Effector CD4-positive, alpha-beta T cell (primary cell): ENCODE measurements around the gene HHIPL1.
"Not testable (repeated sequence)": the region's sequence is repeated elsewhere in the genome, so short reads cannot be mapped to it uniquely, and the experiment has no call there.

Experiments used
- DNase-seq: peaks from one replicate; pipeline ENCODE4 v3.0.0-alpha.2; 2020

Gene HHIPL1

GRCh38 chr14:99636487-99636886 lies 8.4 kb upstream of the HHIPL1 start:
- no peak for DNase-seq

GRCh38 chr14:99637624-99638023 lies 7.3 kb upstream of the HHIPL1 start:
- DNase-seq = no peak

GRCh38 chr14:99642771-99643170 lies 2.2 kb upstream of the HHIPL1 start:
- DNase-seq = not testable (repeated sequence)

- no peak for DNase-seq
Measured at GRCh38 chr14:99643343-99643742, 1.6 kb upstream of the HHIPL1 start.

- no peak for DNase-seq
Measured at GRCh38 chr14:99644035-99644587, 818 bp upstream of the HHIPL1 start.

- DNase-seq = no peak
Measured at GRCh38 chr14:99645545-99646505, 896 bp downstream of the HHIPL1 start.

- DNase-seq = no peak
Measured at GRCh38 chr14:99647411-99647810, 2.5 kb downstream of the HHIPL1 start.

GRCh38 chr14:99648027-99648784 lies 3.3 kb downstream of the HHIPL1 start:
- DNase-seq = no peak

- no peak for DNase-seq
Measured at GRCh38 chr14:99649219-99649618, 4.3 kb downstream of the HHIPL1 start.

- no peak for DNase-seq
Measured at GRCh38 chr14:99649643-99650042, 4.7 kb downstream of the HHIPL1 start.

- no peak for DNase-seq
Measured at GRCh38 chr14:99650189-99650588, 5.3 kb downstream of the HHIPL1 start.

GRCh38 chr14:99651953-99652746 lies 7.2 kb downstream of the HHIPL1 start:
- no peak for DNase-seq

GRCh38 chr14:99654235-99654985 lies 9.5 kb downstream of the HHIPL1 start:
- no peak for DNase-seq

GRCh38 chr14:99655521-99655920 lies 10.6 kb downstream of the HHIPL1 start:
- no peak for DNase-seq

- no peak for DNase-seq
Measured at GRCh38 chr14:99656171-99656570, 11.2 kb downstream of the HHIPL1 start.

GRCh38 chr14:99657645-99658155 lies 12.8 kb downstream of the HHIPL1 start:
- no peak for DNase-seq

GRCh38 chr14:99658218-99658845 lies 13.4 kb downstream of the HHIPL1 start:
- DNase-seq = no peak

GRCh38 chr14:99659333-99659741 lies 14.4 kb downstream of the HHIPL1 start:
- no peak for DNase-seq

GRCh38 chr14:99660006-99660566 lies 15.2 kb downstream of the HHIPL1 start:
- DNase-seq = no peak

GRCh38 chr14:99660794-99661193 lies 15.9 kb downstream of the HHIPL1 start:
- no peak for DNase-seq

- not testable (repeated sequence) for DNase-seq
Measured at GRCh38 chr14:99661206-99661605, 16.3 kb downstream of the HHIPL1 start.
